ENCODE measurements around the gene ARHGAP20. TPM values are rescaled to one million over a fixed set of nuclear protein-coding genes. Genes with fewer than 3 reads are reported as not detected.

Gene ARHGAP20
- total RNA-seq, 2 experiments from 2014 or later: 0.05 TPM; not detected in 1

DNA sequence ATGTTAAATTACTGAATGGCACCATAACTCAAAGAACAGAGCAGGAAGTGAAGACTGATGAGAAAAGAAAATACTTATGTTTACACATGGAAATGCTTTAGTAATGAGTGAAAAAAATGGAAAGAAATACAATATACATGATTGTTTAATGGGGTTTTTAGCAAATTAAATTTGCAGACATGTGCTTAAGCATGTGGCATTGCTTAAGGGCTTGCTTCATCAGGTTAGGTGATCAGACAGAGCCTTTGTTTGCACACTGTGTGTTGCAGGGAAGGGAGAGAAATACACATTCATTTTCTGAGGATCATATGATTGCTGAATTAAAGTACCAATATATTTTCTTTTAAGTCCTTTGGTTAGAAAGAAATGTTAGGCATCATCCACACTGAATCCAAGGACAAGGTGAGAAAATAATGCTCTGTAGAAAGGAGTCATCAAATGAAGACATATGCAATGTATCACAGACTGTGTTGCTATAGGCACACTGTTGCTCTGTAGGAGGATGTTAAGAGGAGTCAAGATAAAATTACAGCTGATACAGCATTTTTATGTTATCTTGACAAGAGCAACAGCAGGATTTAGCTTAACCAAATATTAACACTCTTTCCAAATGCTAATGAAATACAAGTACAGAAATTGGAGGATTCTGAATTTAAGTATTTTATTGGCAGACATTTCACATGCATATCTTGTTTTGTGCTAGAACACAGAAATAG, 23.4 kb upstream of the ARHGAP20 start:
- CTCF ChIA-PET: no interaction called here
- DNase-seq: no peak
- H3K9me3 Mint-ChIP-seq: no peaks in the 10 kb centered on the region
- H3K36me3 Mint-ChIP-seq (ENCODE audit: low read depth): no peaks in the 10 kb centered on the region
- no peak overlapping the region for H3K4me3 Mint-ChIP-seq
- H3K27ac Mint-ChIP-seq: no peak overlapping the region
- H3K4me1 Mint-ChIP-seq: no peaks in the 10 kb centered on the region
- peaks cover 8% of the 10 kb centered on the region for H3K27me3 Mint-ChIP-seq
- POLR2A ChIA-PET: no interaction called here

DNA sequence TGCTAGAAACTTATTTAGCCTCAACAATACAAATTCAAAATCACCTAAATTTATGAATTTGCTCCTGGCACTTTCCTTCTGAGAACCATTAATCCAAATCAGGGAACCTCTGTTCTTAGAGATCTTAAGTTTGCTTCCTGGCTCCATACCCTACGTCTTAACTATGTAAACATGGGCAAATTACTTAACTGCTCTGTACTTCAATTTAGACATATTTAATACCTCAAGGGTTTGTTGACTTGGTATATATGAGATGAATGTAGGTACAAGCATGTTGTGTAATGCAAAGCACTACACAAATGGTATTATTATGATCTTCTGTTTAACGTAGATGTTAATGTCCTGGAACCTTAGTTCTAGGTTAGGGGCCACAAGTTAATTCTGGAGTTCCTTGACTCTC, 22.6 kb upstream of the ARHGAP20 start:
- Mint-ChIP-seq H3K4me1 (no peaks in the 10 kb centered on the region), H3K27ac (no peak overlapping the region), H3K4me3 (no peak overlapping the region), H3K9me3 (no peaks in the 10 kb centered on the region), H3K27me3 (peaks cover 8% of the 10 kb centered on the region), H3K36me3 (ENCODE audit: low read depth) (no peaks in the 10 kb centered on the region)
- ChIA-PET POLR2A (no interaction called here), CTCF (no interaction called here)
- no peak for DNase-seq

DNA sequence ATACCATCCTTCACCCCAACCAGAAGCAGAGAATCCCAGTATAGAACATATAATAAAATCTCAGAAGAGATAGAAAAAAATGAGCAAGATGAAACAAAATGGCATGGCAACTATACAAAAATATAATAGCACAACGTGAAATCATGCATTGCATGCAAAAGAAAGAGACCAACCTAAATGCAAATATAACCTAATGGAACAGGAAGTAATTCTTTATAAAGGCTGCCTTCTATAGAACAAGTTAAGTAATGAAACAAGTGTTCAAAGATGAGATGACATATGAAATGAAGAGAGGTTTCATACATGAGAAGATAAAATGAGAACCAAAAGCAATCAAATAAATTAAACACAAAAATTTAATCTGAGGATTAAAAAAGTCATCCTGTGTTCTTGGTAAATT, 18.5 kb upstream of the ARHGAP20 start:
- ChIA-PET CTCF (no interaction called here), POLR2A (no interaction called here)
- H3K27ac Mint-ChIP-seq: no peak overlapping the region

GRCh38 chr11:110728883-110729282, 16.6 kb upstream of the ARHGAP20 start:
- Mint-ChIP-seq H3K4me3 (no peak overlapping the region), H3K4me1 (no peaks in the 10 kb centered on the region), H3K9me3 (no peaks in the 10 kb centered on the region), H3K36me3 (ENCODE audit: low read depth) (no peaks in the 10 kb centered on the region), H3K27me3 (peaks cover 15% of the 10 kb centered on the region), H3K27ac (no peak overlapping the region)
- ChIA-PET CTCF (no interaction called here), POLR2A (no interaction called here)
- DNase-seq: no peak

More for the DNA sequence above, 18.5 kb upstream of the ARHGAP20 start:
- H3K4me1 Mint-ChIP-seq: no peaks in the 10 kb centered on the region
- no peak for DNase-seq
- no peak overlapping the region for H3K4me3 Mint-ChIP-seq
- H3K9me3 Mint-ChIP-seq: no peaks in the 10 kb centered on the region
- peaks cover 17% of the 10 kb centered on the region for H3K27me3 Mint-ChIP-seq
- no peaks in the 10 kb centered on the region for H3K36me3 Mint-ChIP-seq (ENCODE audit: low read depth)

DNA sequence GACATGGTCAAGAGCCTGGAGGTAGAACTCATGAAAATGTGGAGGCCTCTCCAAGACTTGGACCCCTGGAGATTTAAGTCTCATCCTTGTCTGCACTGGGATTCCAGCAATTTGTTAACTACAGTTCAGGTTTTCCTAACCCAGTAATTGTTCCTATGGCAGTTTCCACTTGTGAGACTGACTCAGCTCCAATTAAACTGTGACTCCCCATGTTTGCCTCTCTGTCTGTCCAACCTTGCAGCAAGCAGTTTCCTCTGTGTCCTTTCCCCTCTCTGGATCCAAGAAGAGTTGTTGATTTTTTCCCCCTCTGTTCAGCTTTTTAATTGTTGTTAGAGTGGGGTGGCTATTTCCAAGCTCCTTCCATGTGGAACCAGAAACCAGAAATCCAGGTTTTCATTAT, 16.2 kb upstream of the ARHGAP20 start:
- no peaks in the 10 kb centered on the region for H3K4me1 Mint-ChIP-seq
- no peaks in the 10 kb centered on the region for H3K36me3 Mint-ChIP-seq (ENCODE audit: low read depth)
- H3K9me3 Mint-ChIP-seq: no peaks in the 10 kb centered on the region
- H3K4me3 Mint-ChIP-seq: no peak overlapping the region
- H3K27ac Mint-ChIP-seq: no peak overlapping the region
- CTCF ChIA-PET: no interaction called here
- peaks cover 15% of the 10 kb centered on the region for H3K27me3 Mint-ChIP-seq
- DNase-seq: no peak
- POLR2A ChIA-PET: no interaction called here

- CTCF ChIA-PET: no interaction called here
- Mint-ChIP-seq H3K36me3 (ENCODE audit: low read depth) (no peaks in the 10 kb centered on the region), H3K27ac (no peak overlapping the region), H3K27me3 (peaks cover 15% of the 10 kb centered on the region), H3K4me1 (no peaks in the 10 kb centered on the region), H3K9me3 (no peaks in the 10 kb centered on the region), H3K4me3 (no peak overlapping the region)
- POLR2A ChIA-PET: no interaction called here
- DNase-seq: no peak
Observed at GRCh38 chr11:110724358-110724757, 12.1 kb upstream of the ARHGAP20 start.

GRCh38 chr11:110720431-110721275, 8.4 kb upstream of the ARHGAP20 start:
- Mint-ChIP-seq H3K4me3 (no peak overlapping the region), H3K4me1 (no peaks in the 10 kb centered on the region), H3K27ac (no peak overlapping the region), H3K36me3 (ENCODE audit: low read depth) (no peaks in the 10 kb centered on the region), H3K27me3 (peaks cover 8% of the 10 kb centered on the region), H3K9me3 (no peaks in the 10 kb centered on the region)
- POLR2A ChIA-PET: no interaction called here
- CTCF ChIA-PET: interaction anchor here (1.5 kb wide), 1 partner anchor 18 kb away, joined by 3 read pairs; no protein-coding TSS in a partner anchor
- DNase-seq: no peak

GRCh38 chr11:110716361-110716760, 4.1 kb upstream of the ARHGAP20 start:
- ChIA-PET POLR2A (no interaction called here), CTCF (no interaction called here)
- Mint-ChIP-seq H3K36me3 (ENCODE audit: low read depth) (no peaks in the 10 kb centered on the region), H3K27me3 (peaks cover 36% of the 10 kb centered on the region), H3K9me3 (no peaks in the 10 kb centered on the region), H3K4me1 (peaks cover 7% of the 10 kb centered on the region), H3K27ac (no peak overlapping the region), H3K4me3 (no peak overlapping the region)
- no peak for DNase-seq

- CTCF ChIA-PET: no interaction called here
- H3K27me3 Mint-ChIP-seq: peaks cover 39% of the 10 kb centered on the region
- no peak overlapping the region for H3K4me3 Mint-ChIP-seq
- H3K4me1 Mint-ChIP-seq: peaks cover 11% of the 10 kb centered on the region
- DNase-seq: no peak
- H3K9me3 Mint-ChIP-seq: no peaks in the 10 kb centered on the region
- POLR2A ChIA-PET: no interaction called here
- no peak overlapping the region for H3K27ac Mint-ChIP-seq
- H3K36me3 Mint-ChIP-seq (ENCODE audit: low read depth): no peaks in the 10 kb centered on the region
Observed at GRCh38 chr11:110715541-110715940, 3.3 kb upstream of the ARHGAP20 start.

DNA sequence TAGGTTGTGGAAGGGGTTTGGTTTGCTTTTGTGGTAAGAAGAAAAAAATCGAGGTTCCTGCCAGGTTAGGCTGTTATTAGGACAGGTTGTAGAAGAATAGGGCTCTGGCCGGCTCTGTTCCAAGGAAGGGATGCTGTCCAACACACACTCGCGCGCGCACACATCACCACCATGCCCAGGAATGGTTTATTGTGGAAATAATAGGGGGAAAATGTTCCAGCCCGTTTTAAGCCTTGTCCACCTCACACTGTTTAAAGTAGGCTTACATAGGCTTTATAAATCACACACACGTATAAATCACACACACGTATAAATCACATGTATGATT, 1.2 kb upstream of the ARHGAP20 start:
- H3K4me1 Mint-ChIP-seq: peaks cover 12% of the 10 kb centered on the region
- no peak overlapping the region for H3K27ac Mint-ChIP-seq
- CTCF ChIA-PET: no interaction called here
- no peak for DNase-seq
- peaks cover 55% of the 10 kb centered on the region for H3K27me3 Mint-ChIP-seq
- no peak overlapping the region for H3K4me3 Mint-ChIP-seq
- H3K36me3 Mint-ChIP-seq (ENCODE audit: low read depth): no peaks in the 10 kb centered on the region
- H3K9me3 Mint-ChIP-seq: no peaks in the 10 kb centered on the region
- POLR2A ChIA-PET: no interaction called here

- Mint-ChIP-seq H3K4me3 (peak overlapping the region; percentile 24), H3K4me1 (peaks cover 12% of the 10 kb centered on the region), H3K36me3 (ENCODE audit: low read depth) (no peaks in the 10 kb centered on the region), H3K27ac (no peak overlapping the region), H3K27me3 (peaks cover 57% of the 10 kb centered on the region), H3K9me3 (no peaks in the 10 kb centered on the region)
- ChIA-PET POLR2A (no interaction called here), CTCF (no interaction called here)
- no peak for DNase-seq
Observed at GRCh38 chr11:110712659-110713448, 617 bp upstream of the ARHGAP20 start.

GRCh38 chr11:110711448-110711775, 825 bp downstream of the ARHGAP20 start:
- Mint-ChIP-seq H3K9me3 (no peaks in the 10 kb centered on the region), H3K4me3 (peak overlapping the region; percentile 52), H3K4me1 (peaks cover 12% of the 10 kb centered on the region), H3K27me3 (peaks cover 57% of the 10 kb centered on the region), H3K36me3 (ENCODE audit: low read depth) (no peaks in the 10 kb centered on the region), H3K27ac (no peak overlapping the region)
- POLR2A ChIA-PET: no interaction called here
- DNase-seq: no peak
- CTCF ChIA-PET: no interaction called here

DNA sequence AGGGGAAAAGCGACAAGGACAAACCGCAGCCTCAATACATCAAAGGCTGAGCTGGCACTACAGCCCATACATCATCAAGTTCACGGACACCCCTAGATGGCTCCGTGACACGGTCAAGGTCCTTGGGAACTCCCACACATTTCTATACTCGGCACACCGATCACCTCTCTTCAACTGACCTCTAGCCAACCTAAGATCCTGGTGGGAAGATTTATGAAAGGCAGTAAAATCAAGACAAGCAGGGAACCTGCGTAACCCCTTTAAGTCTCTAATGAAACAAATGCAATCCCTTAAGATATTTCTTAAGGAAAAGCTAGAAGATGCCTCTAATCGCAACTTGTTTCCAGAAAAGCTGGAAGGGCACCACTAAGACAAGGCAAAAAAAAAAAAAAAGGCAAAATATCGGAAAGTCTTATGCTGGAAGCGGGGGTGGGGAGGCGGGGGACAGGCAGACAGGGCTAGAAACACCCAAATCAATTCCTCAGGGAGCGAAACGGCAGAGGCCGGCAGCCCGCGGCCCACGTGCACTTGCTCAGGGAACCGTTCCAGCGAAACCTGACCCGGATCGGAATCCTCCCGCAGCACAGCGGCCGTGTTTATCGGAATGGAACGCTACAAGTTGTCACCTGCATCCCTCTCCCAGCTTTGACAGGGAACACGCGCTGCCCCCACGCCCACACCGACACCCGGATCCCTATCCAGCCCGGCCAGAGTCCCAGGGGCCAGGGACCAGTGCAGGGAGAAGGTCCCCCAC, 1.4 kb downstream of the ARHGAP20 start:
- ChIA-PET POLR2A (no interaction called here), CTCF (no interaction called here)
- Mint-ChIP-seq H3K4me1 (peaks cover 12% of the 10 kb centered on the region), H3K9me3 (no peaks in the 10 kb centered on the region), H3K27me3 (peaks cover 57% of the 10 kb centered on the region), H3K4me3 (peak overlapping the region; percentile 11), H3K27ac (no peak overlapping the region), H3K36me3 (ENCODE audit: low read depth) (no peaks in the 10 kb centered on the region)
- no peak for DNase-seq

Measured in activated CD4-positive, alpha-beta memory T cell treated with anti-CD3 and anti-CD28 coated beads, Interleukin-2, amount 10 ng/mL, durations not matched to agents 7 days and 5 days (primary cell).